Activated CD4-positive, alpha-beta T cell treated with anti-CD3 and anti-CD28 coated beads, Interleukin-2, amount 10 ng/mL, durations not matched to agents 7 days and 5 days (primary cell): Measurements from ENCODE around the gene PPP1R2B. TPM values are rescaled to one million over a fixed set of nuclear protein-coding genes. Genes with fewer than 3 reads are reported as not detected.
A peak's percentile ranks its signal among the peaks of the same experiment; 100 is the strongest.

Source experiments
- CTCF ChIA-PET: fragments of 350-600 bp; sonication (Branson Sonifier 250); formaldehyde crosslinking; loops from one replicate; lab custom pipeline; 2021; ENCODE audit warnings: antibody characterized with exemption; lab: Charles Lee
- POLR2A ChIA-PET: fragments of 350-600 bp; sonication (Branson Sonifier 250); formaldehyde crosslinking; loops from one replicate; lab custom pipeline; 2021; ENCODE audit warnings: antibody characterized with exemption; lab: Charles Lee
- DNase-seq: peaks from one replicate; pipeline ENCODE4 v3.0.0-alpha.2; 2020
- H3K27ac Mint-ChIP-seq: one replicate; pipeline ENCODE4 v1.8.0; 2021; ENCODE audit warnings: mild to moderate bottlenecking, moderate library complexity, mixed read lengths
- H3K27me3 Mint-ChIP-seq: one replicate; pipeline ENCODE4 v1.8.0; 2021; ENCODE audit warnings: mixed read lengths
- H3K36me3 Mint-ChIP-seq: one replicate; pipeline ENCODE4 v1.8.0; 2021; ENCODE audit warnings: low read depth, mixed read lengths
- H3K4me1 Mint-ChIP-seq: one replicate; pipeline ENCODE4 v1.8.0; 2021; ENCODE audit warnings: mixed read lengths
- H3K4me3 Mint-ChIP-seq: one replicate; pipeline ENCODE4 v1.8.0; 2021; ENCODE audit warnings: mild to moderate bottlenecking, moderate library complexity, mixed read lengths
- H3K9me3 Mint-ChIP-seq: one replicate; pipeline ENCODE4 v1.8.0; 2021; ENCODE audit warnings: mixed read lengths
- total RNA-seq, 2 experiments: library from RNA; stranded (reverse); gene quantifications; one replicate each; pipeline ENCODE4 v1.2.3, GENCODE V29; 2021

PPP1R2B gene
- under 1 TPM in 1 of 2 experiments, not detected in 1; 0.17 TPM for total RNA-seq

GRCh38 chr5:156850206-156850751, at the start of gene PPP1R2B:
TSS of gene PPP1R2B (plus strand) at chr5:156850295. CDS start at chr5:156850563, 268 bp downstream.
- H3K27me3 Mint-ChIP-seq = peaks cover 59% of the 10 kb centered on the region
- ChIA-PET CTCF (interaction anchor here (1.2 kb wide), 1 partner anchor 15 kb away, joined by 3 read pairs; no protein-coding TSS in a partner anchor), POLR2A (no interaction called here)
- H3K36me3 Mint-ChIP-seq = peaks cover 6% of the 10 kb centered on the region
- no peak within 1 kb of the TSS for H3K27ac Mint-ChIP-seq
- H3K4me3 Mint-ChIP-seq = no peak within 1 kb of the TSS
- H3K9me3 Mint-ChIP-seq = peaks cover 16% of the 10 kb centered on the region
- H3K4me1 Mint-ChIP-seq = no peaks in the 10 kb centered on the region
- DNase-seq = no peak

- no peak overlapping the region for H3K27ac Mint-ChIP-seq
- H3K27me3 Mint-ChIP-seq = peaks cover 34% of the 10 kb centered on the region
- H3K4me3 Mint-ChIP-seq = no peak overlapping the region
- peaks cover 5% of the 10 kb centered on the region for H3K4me1 Mint-ChIP-seq
- DNase-seq = no peak
- CTCF ChIA-PET = no interaction called here
- no peaks in the 10 kb centered on the region for H3K9me3 Mint-ChIP-seq
- H3K36me3 Mint-ChIP-seq = no peaks in the 10 kb centered on the region
- POLR2A ChIA-PET = no interaction called here
Observed at GRCh38 chr5:156800929-156801328, 49.2 kb upstream of the PPP1R2B start.

GRCh38 chr5:156802501-156802900, 47.6 kb upstream of the PPP1R2B start:
- peaks cover 5% of the 10 kb centered on the region for H3K4me1 Mint-ChIP-seq
- H3K4me3 Mint-ChIP-seq = no peak overlapping the region

GRCh38 chr5:156803404-156803803, 46.7 kb upstream of the PPP1R2B start:
- DNase-seq = no peak
- H3K27me3 Mint-ChIP-seq = peaks cover 27% of the 10 kb centered on the region
- no peak overlapping the region for H3K27ac Mint-ChIP-seq
- CTCF ChIA-PET = interaction anchor here (1.3 to 1.4 kb wide), 2 partner anchors 17 to 21 kb away, joined by 3 read pairs; no protein-coding TSS in a partner anchor
- H3K4me3 Mint-ChIP-seq = no peak overlapping the region
- POLR2A ChIA-PET = no interaction called here
- H3K4me1 Mint-ChIP-seq = peaks cover 5% of the 10 kb centered on the region
- H3K9me3 Mint-ChIP-seq = no peaks in the 10 kb centered on the region
- no peaks in the 10 kb centered on the region for H3K36me3 Mint-ChIP-seq

More at GRCh38 chr5:156802501-156802900, 47.6 kb upstream of the PPP1R2B start:
- DNase-seq = no peak
- H3K36me3 Mint-ChIP-seq = no peaks in the 10 kb centered on the region
- no peak overlapping the region for H3K27ac Mint-ChIP-seq
- POLR2A ChIA-PET = no interaction called here
- H3K27me3 Mint-ChIP-seq = peaks cover 25% of the 10 kb centered on the region
- no peaks in the 10 kb centered on the region for H3K9me3 Mint-ChIP-seq
- CTCF ChIA-PET = interaction anchor here (1.4 kb wide), 1 partner anchor 22 kb away, joined by 3 read pairs; no protein-coding TSS in a partner anchor

- H3K4me3 Mint-ChIP-seq = no peak overlapping the region
- CTCF ChIA-PET = no interaction called here
- H3K4me1 Mint-ChIP-seq = no peaks in the 10 kb centered on the region
- DNase-seq = no peak
- H3K27me3 Mint-ChIP-seq = peaks cover 14% of the 10 kb centered on the region
- POLR2A ChIA-PET = no interaction called here
- peaks cover 2% of the 10 kb centered on the region for H3K9me3 Mint-ChIP-seq
- H3K36me3 Mint-ChIP-seq = no peaks in the 10 kb centered on the region
- H3K27ac Mint-ChIP-seq = no peak overlapping the region
Observed at GRCh38 chr5:156812959-156813358, 37.1 kb upstream of the PPP1R2B start.

GRCh38 chr5:156815988-156816599, 34.0 kb upstream of the PPP1R2B start:
- Mint-ChIP-seq H3K27ac (no peak overlapping the region), H3K9me3 (peaks cover under 1% of the 10 kb centered on the region), H3K36me3 (no peaks in the 10 kb centered on the region), H3K4me3 (no peak overlapping the region), H3K27me3 (peaks cover 7% of the 10 kb centered on the region), H3K4me1 (no peaks in the 10 kb centered on the region)
- peak; percentile 23 for DNase-seq
- CTCF ChIA-PET = no interaction called here
- POLR2A ChIA-PET = no interaction called here

GRCh38 chr5:156819537-156819936, 30.6 kb upstream of the PPP1R2B start:
- CTCF ChIA-PET = interaction anchor here (1.2 kb wide), 1 partner anchor 15 kb away, joined by 3 read pairs; no protein-coding TSS in a partner anchor

GRCh38 chr5:156819967-156820581, 30.0 kb upstream of the PPP1R2B start:
- Mint-ChIP-seq H3K4me3 (no peak overlapping the region), H3K9me3 (no peaks in the 10 kb centered on the region), H3K4me1 (no peaks in the 10 kb centered on the region), H3K36me3 (no peaks in the 10 kb centered on the region), H3K27ac (no peak overlapping the region), H3K27me3 (no peaks in the 10 kb centered on the region)
- ChIA-PET CTCF (interaction anchor here (1.2 kb wide), 1 partner anchor 16 kb away, joined by 3 read pairs; no protein-coding TSS in a partner anchor), POLR2A (no interaction called here)
- no peak for DNase-seq

More at GRCh38 chr5:156819537-156819936, 30.6 kb upstream of the PPP1R2B start:
- no peak overlapping the region for H3K27ac Mint-ChIP-seq
- H3K9me3 Mint-ChIP-seq = no peaks in the 10 kb centered on the region
- H3K4me1 Mint-ChIP-seq = no peaks in the 10 kb centered on the region
- no peak overlapping the region for H3K4me3 Mint-ChIP-seq
- POLR2A ChIA-PET = no interaction called here
- no peaks in the 10 kb centered on the region for H3K27me3 Mint-ChIP-seq
- H3K36me3 Mint-ChIP-seq = no peaks in the 10 kb centered on the region
- DNase-seq = no peak

- Mint-ChIP-seq H3K27ac (no peak overlapping the region), H3K27me3 (peaks cover 17% of the 10 kb centered on the region), H3K9me3 (no peaks in the 10 kb centered on the region), H3K4me1 (no peaks in the 10 kb centered on the region), H3K4me3 (no peak overlapping the region), H3K36me3 (no peaks in the 10 kb centered on the region)
- DNase-seq = no peak
- ChIA-PET POLR2A (no interaction called here), CTCF (interaction anchor here (0.6 to 2.4 kb wide), 4 partner anchors 23 to 309 kb away, joined by 3 to 6 read pairs (median 3); no protein-coding TSS in a partner anchor)
Observed at GRCh38 chr5:156824241-156824640, 25.9 kb upstream of the PPP1R2B start.

- DNase-seq = no peak
- H3K4me1 Mint-ChIP-seq = no peaks in the 10 kb centered on the region
- H3K36me3 Mint-ChIP-seq = no peaks in the 10 kb centered on the region
- peaks cover 19% of the 10 kb centered on the region for H3K27me3 Mint-ChIP-seq
- no peak overlapping the region for H3K27ac Mint-ChIP-seq
- no peaks in the 10 kb centered on the region for H3K9me3 Mint-ChIP-seq
- CTCF ChIA-PET = interaction anchor here (0.8 to 2.4 kb wide), 4 partner anchors 22 to 308 kb away, joined by 3 to 6 read pairs (median 3); no protein-coding TSS in a partner anchor
- POLR2A ChIA-PET = no interaction called here
- no peak overlapping the region for H3K4me3 Mint-ChIP-seq
Observed at GRCh38 chr5:156824800-156825199, 25.3 kb upstream of the PPP1R2B start.

GRCh38 chr5:156825688-156826087, 24.4 kb upstream of the PPP1R2B start:
- Mint-ChIP-seq H3K4me3 (no peak overlapping the region), H3K9me3 (no peaks in the 10 kb centered on the region), H3K27me3 (peaks cover 19% of the 10 kb centered on the region), H3K4me1 (no peaks in the 10 kb centered on the region), H3K27ac (no peak overlapping the region), H3K36me3 (no peaks in the 10 kb centered on the region)
- ChIA-PET CTCF (interaction anchor here (1.5 to 2.4 kb wide), 2 partner anchors 21 to 307 kb away, joined by 3 to 6 read pairs; no protein-coding TSS in a partner anchor), POLR2A (no interaction called here)
- no peak for DNase-seq

- Mint-ChIP-seq H3K36me3 (no peaks in the 10 kb centered on the region), H3K27me3 (peaks cover 19% of the 10 kb centered on the region), H3K9me3 (no peaks in the 10 kb centered on the region), H3K4me3 (no peak overlapping the region), H3K4me1 (no peaks in the 10 kb centered on the region), H3K27ac (no peak overlapping the region)
- CTCF ChIA-PET = interaction anchor here (2.4 kb wide), 1 partner anchor 307 kb away, joined by 6 read pairs; no protein-coding TSS in a partner anchor
- POLR2A ChIA-PET = no interaction called here
- DNase-seq = no peak
Observed at GRCh38 chr5:156826150-156826549, 23.9 kb upstream of the PPP1R2B start.

GRCh38 chr5:156834916-156835315, 15.2 kb upstream of the PPP1R2B start:
- Mint-ChIP-seq H3K36me3 (no peaks in the 10 kb centered on the region), H3K4me3 (no peak overlapping the region), H3K9me3 (no peaks in the 10 kb centered on the region), H3K27me3 (peaks cover 9% of the 10 kb centered on the region), H3K27ac (no peak overlapping the region), H3K4me1 (peaks cover 6% of the 10 kb centered on the region)
- ChIA-PET CTCF (interaction anchor here (0.9 kb wide), 1 partner anchor 102 kb away, joined by 3 read pairs; no protein-coding TSS in a partner anchor), POLR2A (no interaction called here)
- DNase-seq = no peak
